Measurements from ENCODE around the gene FGFRL1. TPM values are rescaled to one million over a fixed set of nuclear protein-coding genes. Genes with fewer than 3 reads are reported as not detected.

The FGFRL1 gene
- total and polyA plus RNA-seq, 2 of the 13 experiments (the other 11 are each of a cell fraction or from before 2014, with no cell fraction given), result 19.1 to 30.6 TPM

GRCh38 chr4:1027915-1028238 is 16.5 kb downstream of the FGFRL1 start (continued):
- TF ChIP-seq ZNF121 (CRISPR knock-in tag; IDR thresholded peaks at IDR 0.05) (0 out of 2 replicates have a peak, but pooled peaks have one; percentile 33), ZFP91 (CRISPR knock-in tag; IDR thresholded peaks at IDR 0.05; ENCODE audit: borderline replicate concordance) (peak; percentile 5; the same call in 1 of the 2 replicates), SRSF1 (optimal IDR thresholded peaks at IDR 0.05; ENCODE audit: low read depth, low read length) (no peak), AKAP8 (CRISPR knock-in tag; IDR thresholded peaks at IDR 0.05) (peak; percentile 97), RBM39 (IDR thresholded peaks at IDR 0.05; ENCODE audit: low read depth, low read length, poor library complexity, severe bottlenecking) (peak; percentile 29), HNRNPL (IDR thresholded peaks at IDR 0.05; ENCODE audit: low read depth, low read length) (peak; percentile 20; the same call in 1 of the 2 replicates)
- TF ChIP-seq, protein P1, sequence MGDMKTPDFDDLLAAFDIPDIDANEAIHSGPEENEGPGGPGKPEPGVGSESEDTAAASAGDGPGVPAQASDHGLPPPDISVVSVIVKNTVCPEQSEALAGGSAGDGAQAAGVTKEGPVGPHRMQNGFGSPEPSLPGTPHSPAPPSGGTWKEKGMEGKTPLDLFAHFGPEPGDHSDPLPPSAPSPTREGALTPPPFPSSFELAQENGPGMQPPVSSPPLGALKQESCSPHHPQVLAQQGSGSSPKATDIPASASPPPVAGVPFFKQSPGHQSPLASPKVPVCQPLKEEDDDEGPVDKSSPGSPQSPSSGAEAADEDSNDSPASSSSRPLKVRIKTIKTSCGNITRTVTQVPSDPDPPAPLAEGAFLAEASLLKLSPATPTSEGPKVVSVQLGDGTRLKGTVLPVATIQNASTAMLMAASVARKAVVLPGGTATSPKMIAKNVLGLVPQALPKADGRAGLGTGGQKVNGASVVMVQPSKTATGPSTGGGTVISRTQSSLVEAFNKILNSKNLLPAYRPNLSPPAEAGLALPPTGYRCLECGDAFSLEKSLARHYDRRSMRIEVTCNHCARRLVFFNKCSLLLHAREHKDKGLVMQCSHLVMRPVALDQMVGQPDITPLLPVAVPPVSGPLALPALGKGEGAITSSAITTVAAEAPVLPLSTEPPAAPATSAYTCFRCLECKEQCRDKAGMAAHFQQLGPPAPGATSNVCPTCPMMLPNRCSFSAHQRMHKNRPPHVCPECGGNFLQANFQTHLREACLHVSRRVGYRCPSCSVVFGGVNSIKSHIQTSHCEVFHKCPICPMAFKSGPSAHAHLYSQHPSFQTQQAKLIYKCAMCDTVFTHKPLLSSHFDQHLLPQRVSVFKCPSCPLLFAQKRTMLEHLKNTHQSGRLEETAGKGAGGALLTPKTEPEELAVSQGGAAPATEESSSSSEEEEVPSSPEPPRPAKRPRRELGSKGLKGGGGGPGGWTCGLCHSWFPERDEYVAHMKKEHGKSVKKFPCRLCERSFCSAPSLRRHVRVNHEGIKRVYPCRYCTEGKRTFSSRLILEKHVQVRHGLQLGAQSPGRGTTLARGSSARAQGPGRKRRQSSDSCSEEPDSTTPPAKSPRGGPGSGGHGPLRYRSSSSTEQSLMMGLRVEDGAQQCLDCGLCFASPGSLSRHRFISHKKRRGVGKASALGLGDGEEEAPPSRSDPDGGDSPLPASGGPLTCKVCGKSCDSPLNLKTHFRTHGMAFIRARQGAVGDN (CRISPR knock-in tag; IDR thresholded peaks at IDR 0.05), result no peak

All from HepG2 (cell line).